Renal cortex interstitium (tissue), 11 donors: Measurements from ENCODE around the gene NAA15. TPM values are rescaled to one million over a fixed set of nuclear protein-coding genes. Genes with fewer than 3 reads are reported as not detected.
"Not testable (repeated sequence)": the region's sequence is repeated elsewhere in the genome, so short reads cannot be mapped to it uniquely, and the experiment has no call there.

Source experiments
- DNase-seq, 11 donors: peaks; one replicate each; pipeline ENCODE4 v3.0.0-alpha.2; 2013; ENCODE audit warnings: low read depth in 9 of 11, low spot score in 4 of 11; ENCODE audit errors: extremely low read depth in 1 of 11
- polyA plus RNA-seq, 3 donors: library from polyadenylated mRNA; unstranded; fragments of 120-200 nt; gene quantifications; one replicate each; pipeline ENCODE4 v1.2.1, GENCODE V29; 2013; ENCODE audit not compliant: insufficient read length in 3 of 3

The NAA15 gene
- polyA plus RNA-seq, 3 donors, result 32.9 to 37.9 (median 34.5) TPM

DNA sequence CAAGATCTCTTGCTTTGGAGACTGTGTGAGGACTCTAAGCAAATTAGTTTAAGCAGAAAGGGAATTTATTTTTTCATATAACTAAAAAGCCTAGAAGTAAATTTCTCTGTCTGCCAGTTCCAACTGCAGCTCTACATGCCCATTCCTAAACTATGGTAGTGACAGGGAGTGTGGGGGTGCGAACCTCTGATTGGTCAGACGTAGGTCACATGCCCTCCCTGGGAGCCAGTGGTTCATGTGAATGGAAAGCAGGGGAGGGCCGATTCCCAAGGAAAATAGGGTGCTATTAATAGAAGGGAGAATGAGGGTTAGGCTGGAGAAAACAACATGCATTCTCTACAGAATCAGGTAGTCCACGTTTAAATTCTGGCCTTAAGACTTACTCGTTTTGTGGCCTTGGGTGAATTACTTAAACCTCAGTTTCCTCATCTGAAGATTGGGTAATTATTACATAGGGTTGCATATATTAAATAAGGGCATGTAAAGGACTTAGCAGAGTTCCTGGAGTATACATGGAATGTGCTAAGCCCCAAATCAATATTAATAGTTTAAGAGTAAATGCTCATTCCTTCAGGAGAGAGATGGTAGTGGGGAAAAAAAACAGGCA lies 159.8 kb downstream of the NAA15 start:
- no peak for DNase-seq

DNA sequence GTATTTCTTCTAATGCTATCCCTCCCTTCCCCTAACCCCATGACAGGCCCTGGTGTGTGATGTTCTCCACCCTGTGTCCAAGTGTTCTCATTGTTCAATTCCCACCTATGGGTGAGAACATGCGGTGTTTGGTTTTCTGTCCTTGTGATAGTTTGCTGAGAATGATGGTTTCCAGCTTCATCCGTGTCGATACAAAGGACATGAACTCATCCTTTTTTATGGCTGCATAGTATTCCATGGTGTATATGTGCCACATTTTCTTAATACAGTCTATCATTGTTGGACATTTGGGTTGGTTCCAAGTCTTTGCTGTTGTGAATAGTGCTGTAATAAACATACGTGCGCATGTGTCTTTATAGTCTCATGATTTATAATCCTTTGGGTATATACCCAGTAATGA lies 163.2 kb downstream of the NAA15 start:
- DNase-seq, result not testable (repeated sequence)

- DNase-seq, result no peak
These were observed 164.6 kb downstream of the NAA15 start for GRCh38 chr4:139465922-139466321.

GRCh38 chr4:139468756-139469155 lies 167.5 kb downstream of the NAA15 start:
- DNase-seq, result not testable (repeated sequence)

DNA sequence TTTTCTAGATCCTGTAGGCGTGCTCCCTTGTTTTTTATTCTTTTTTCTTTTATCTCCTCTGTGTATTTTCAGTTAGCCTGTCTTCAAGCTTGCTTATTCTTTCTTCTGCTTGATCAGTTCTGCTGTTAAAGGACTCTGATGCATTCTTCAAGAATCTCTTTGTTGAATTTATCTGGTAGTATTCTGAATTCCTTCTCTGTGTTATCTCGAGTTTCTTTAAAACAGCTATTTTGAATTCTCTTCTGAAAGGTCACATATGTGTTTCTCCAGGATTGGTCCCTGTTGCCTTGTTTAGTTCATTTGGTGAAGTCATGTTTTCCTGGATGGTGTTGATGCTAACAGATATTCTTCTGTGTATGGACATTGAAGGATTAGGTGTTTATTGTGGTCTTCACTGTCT lies 167.9 kb downstream of the NAA15 start:
- no peak for DNase-seq

Other genes with a start within 250 kb of the NAA15 start
- 10 to 100 TPM; 56.0 to 71.1 (median 62.3) TPM for gene ELF2, start 124.3 kb upstream of the NAA15 start, polyA plus RNA-seq
- under 1 TPM; 0.23 to 0.54 (median 0.33) TPM for gene MGARP, start 21.3 kb upstream of the NAA15 start, polyA plus RNA-seq
- 100 to 1,000 TPM in 2 of 3 donors, 10 to 100 TPM in 1; 94.2 to 103 (median 101) TPM for gene NDUFC1, start 972 bp downstream of the NAA15 start, polyA plus RNA-seq
- 10 to 100 TPM in 2 of 3 donors, 1 to 10 TPM in 1; 10.0 to 10.3 (median 10.1) TPM for gene RAB33B, start 152.6 kb downstream of the NAA15 start, polyA plus RNA-seq